Endothelial cell of umbilical vein (primary cell): ENCODE measurements around the gene BMPR1B.

Experiments
- CTCF ChIP-seq, 2 donors: IDR thresholded peaks; 1 replicate in 1 of 2; 2 replicates in 1 of 2; pipeline ENCODE4 v1.5.1; 2011; ENCODE audit warnings: low read length in 2 of 2, mild to moderate bottlenecking in 2 of 2, moderate library complexity in 2 of 2, control low read depth in 1 of 2, inconsistent platforms in 1 of 2, low read depth in 1 of 2; ENCODE audit not compliant: insufficient read depth in 1 of 2; ENCODE audit errors: extremely low read depth in 1 of 2
- EZH2 ChIP-seq: IDR thresholded peaks from 2 replicates; pipeline ENCODE4 v1.6.1; 2012; ENCODE audit warnings: borderline replicate concordance, low read depth, mild to moderate bottlenecking, moderate library complexity, low read length, inconsistent platforms; ENCODE audit not compliant: severe bottlenecking
- FOS ChIP-seq: IDR thresholded peaks from 2 replicates; pipeline ENCODE4 v1.6.1; 2011; ENCODE audit warnings: mild to moderate bottlenecking, low read length, moderate library complexity, borderline replicate concordance; ENCODE audit not compliant: insufficient read depth
- GATA2 ChIP-seq: IDR thresholded peaks from 2 replicates; pipeline ENCODE4 v1.7.0; 2011; ENCODE audit warnings: low read depth, mild to moderate bottlenecking, moderate library complexity, mixed read lengths, low read length; ENCODE audit not compliant: insufficient read length, insufficient read depth
- JUN ChIP-seq: IDR thresholded peaks from 2 replicates; pipeline ENCODE4 v1.6.1; 2011; ENCODE audit warnings: borderline replicate concordance, low read depth; ENCODE audit not compliant: insufficient read length, insufficient read depth
- MYC ChIP-seq: IDR thresholded peaks from one replicate; pipeline ENCODE4 v1.6.1; 2011; ENCODE audit warnings: mild to moderate bottlenecking, low read depth, low read length
- POLR2A ChIP-seq: IDR thresholded peaks from 2 replicates; pipeline ENCODE4 v1.6.1; 2012; ENCODE audit warnings: low read depth, mild to moderate bottlenecking, control low read depth, low read length
- POLR2AphosphoS5 ChIP-seq: IDR thresholded peaks from 2 replicates; pipeline ENCODE4 v1.6.1; 2012; ENCODE audit warnings: low read depth, mild to moderate bottlenecking, control low read depth, low read length, moderate library complexity; ENCODE audit not compliant: insufficient read depth
- TF ChIP-seq, protein P1 (sequence below): IDR thresholded peaks from 2 replicates; pipeline ENCODE4 v1.6.1; 2011; ENCODE audit not compliant: insufficient read depth, insufficient read length

- no peak for TF ChIP-seq CTCF (IDR thresholded peaks at IDR 0.05; ENCODE audit: extremely low read depth in 1 of 2, insufficient read depth in 1 of 2, low read depth in 1 of 2, low read length in 2 of 2)
- no peak for TF ChIP-seq POLR2AphosphoS5
- no peak for TF ChIP-seq EZH2
- no peak for TF ChIP-seq POLR2A
- no peak for TF ChIP-seq MYC
- no peak for TF ChIP-seq JUN
- TF ChIP-seq, protein P1, sequence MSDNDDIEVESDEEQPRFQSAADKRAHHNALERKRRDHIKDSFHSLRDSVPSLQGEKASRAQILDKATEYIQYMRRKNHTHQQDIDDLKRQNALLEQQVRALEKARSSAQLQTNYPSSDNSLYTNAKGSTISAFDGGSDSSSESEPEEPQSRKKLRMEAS, result no peak
- TF ChIP-seq GATA2, result no peak
- no peak for TF ChIP-seq FOS
These were observed 174.6 kb downstream of the BMPR1B start for GRCh38 chr4:94932366-94932765.
